Endodermal cell (in vitro differentiated cells): Measurements from ENCODE around the gene SMIM21. TPM values are rescaled to one million over a fixed set of nuclear protein-coding genes. Genes with fewer than 3 reads are reported as not detected.
A peak's percentile ranks its signal among the peaks of the same experiment; 100 is the strongest.

Experiments
- DNase-seq: peaks from one replicate; pipeline ENCODE4 v3.0.0-alpha.2; 2017
- H3K27ac ChIP-seq: 2 replicates; pipeline ENCODE4 v1.5.1; 2013; ENCODE audit warnings: mild to moderate bottlenecking, low read depth, low read length, moderate library complexity
- H3K27me3 ChIP-seq: 2 replicates; pipeline ENCODE4 v1.6.1; 2013; ENCODE audit warnings: mild to moderate bottlenecking, low read length, moderate library complexity; ENCODE audit not compliant: insufficient read depth, control insufficient read depth, poor library complexity, severe bottlenecking
- H3K36me3 ChIP-seq: 2 replicates; pipeline ENCODE4 v1.7.0; 2013; ENCODE audit warnings: mild to moderate bottlenecking, low read length, moderate library complexity; ENCODE audit not compliant: control insufficient read depth, insufficient read depth
- H3K4me1 ChIP-seq: one replicate; pipeline ENCODE4 v1.7.0; 2013; ENCODE audit warnings: low read length; ENCODE audit not compliant: control insufficient read depth, insufficient read depth
- H3K4me3 ChIP-seq: 2 replicates; pipeline ENCODE4 v1.5.1; 2013; ENCODE audit warnings: mild to moderate bottlenecking, low read length, moderate library complexity
- H3K9ac ChIP-seq: 2 replicates; pipeline ENCODE4 v1.6.1; 2013; ENCODE audit warnings: mild to moderate bottlenecking, low read length, moderate library complexity; ENCODE audit not compliant: poor library complexity, severe bottlenecking; ENCODE audit errors: extremely low read depth
- H3K9me3 ChIP-seq: 2 replicates; pipeline ENCODE4 v1.6.1; 2013; ENCODE audit warnings: mild to moderate bottlenecking, low read length, moderate library complexity; ENCODE audit not compliant: control insufficient read depth
- H3K27ac Mint-ChIP-seq: 2 replicates; pipeline ENCODE4 v1.8.0; 2020; ENCODE audit warnings: mixed read lengths
- H3K27me3 Mint-ChIP-seq: 2 replicates; pipeline ENCODE4 v1.8.0; 2021; ENCODE audit warnings: mild to moderate bottlenecking, mixed read lengths; ENCODE audit not compliant: insufficient read depth
- H3K36me3 Mint-ChIP-seq: 2 replicates; pipeline ENCODE4 v1.8.0; 2020; ENCODE audit warnings: low read depth, mixed read lengths
- H3K4me1 Mint-ChIP-seq: 2 replicates; pipeline ENCODE4 v1.8.0; 2020; ENCODE audit warnings: mixed read lengths
- H3K4me3 Mint-ChIP-seq: 2 replicates; pipeline ENCODE4 v1.8.0; 2020; ENCODE audit warnings: mild to moderate bottlenecking, moderate library complexity, mixed read lengths
- H3K9me3 Mint-ChIP-seq: 2 replicates; pipeline ENCODE4 v1.8.0; 2020; ENCODE audit warnings: mild to moderate bottlenecking, mixed read lengths
- WGBS, 2 experiments: methylation state at CpG; one replicate each; pipeline versions ENCODE4 v1.1.5 to v1.1.7; 2013; ENCODE audit warnings: missing lambda C conversion rate in 2 of 2, mixed read lengths in 1 of 2; ENCODE audit not compliant: insufficient coverage in 1 of 2, insufficient read length in 1 of 2; 5-methylcytosine and 5-hydroxymethylcytosine counted together
- total RNA-seq, 2 donors: library from RNA; stranded (reverse); fragmentation: NEBNext Ultra II Directional in 1 of 2; extraction: Animal tissue kit (Norgen Biotek cat#: 25700) in 1 of 2; gene quantifications; 2 replicates in 1 of 2; 3 replicates in 1 of 2; pipeline ENCODE4 v1.2.1, GENCODE V29; 2021
- TF ChIP-seq, protein P1 (sequence below): fragments of 200-600 bp; sonication (generic); conservative IDR thresholded peaks from 2 replicates; pipeline ENCODE4 v1.5.0; 2021; ENCODE audit warnings: antibody characterized with exemption, mild to moderate bottlenecking

The SMIM21 gene
- total RNA-seq, 2 donors from 2014 or later = not detected

DNA sequence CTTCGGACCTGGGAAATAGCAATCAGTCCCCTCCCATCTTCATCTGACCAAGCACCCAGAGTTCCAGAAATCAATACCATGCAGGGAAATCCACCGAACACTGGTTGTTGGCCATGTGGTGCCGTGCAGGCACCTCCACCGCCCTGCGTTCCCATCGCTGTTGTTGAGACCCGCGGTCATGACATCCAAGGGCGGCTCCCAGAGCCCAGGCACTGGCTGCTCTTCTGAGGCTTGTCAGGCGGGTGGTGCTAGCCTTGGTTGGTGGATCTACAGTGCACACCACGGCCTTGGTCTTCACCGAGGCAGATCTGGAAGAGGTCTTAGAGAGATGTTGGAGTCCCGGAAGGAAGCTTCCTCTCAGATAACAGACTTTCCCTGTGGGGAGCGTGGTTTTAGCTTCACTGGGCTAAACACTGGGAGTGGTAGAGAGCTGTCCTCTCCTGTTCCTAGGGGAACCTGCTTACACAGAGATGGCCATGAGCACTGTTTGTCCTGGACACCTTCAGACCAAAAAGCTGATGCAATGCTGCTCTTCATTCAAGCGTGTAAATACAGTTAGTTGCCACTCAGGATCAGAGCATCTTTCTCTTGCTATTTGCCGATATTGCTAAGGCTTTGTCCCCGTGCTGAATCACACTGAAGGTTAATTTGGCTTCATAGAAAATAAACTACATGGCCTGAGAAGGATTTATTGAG, 58.3 kb downstream of the SMIM21 start:
- H3K9me3 ChIP-seq = no peaks in the 10 kb centered on the region
- no peaks in the 10 kb centered on the region for H3K27me3 Mint-ChIP-seq
- H3K36me3 Mint-ChIP-seq = no peaks in the 10 kb centered on the region
- H3K9me3 Mint-ChIP-seq = peaks cover 4% of the 10 kb centered on the region
- H3K4me3 ChIP-seq = no peak overlapping the region
- H3K27ac Mint-ChIP-seq = no peak overlapping the region
- no peaks in the 10 kb centered on the region for H3K4me1 ChIP-seq
- H3K4me1 Mint-ChIP-seq = peaks cover 3% of the 10 kb centered on the region
- no peaks in the 10 kb centered on the region for H3K36me3 ChIP-seq
- TF ChIP-seq, protein P1, sequence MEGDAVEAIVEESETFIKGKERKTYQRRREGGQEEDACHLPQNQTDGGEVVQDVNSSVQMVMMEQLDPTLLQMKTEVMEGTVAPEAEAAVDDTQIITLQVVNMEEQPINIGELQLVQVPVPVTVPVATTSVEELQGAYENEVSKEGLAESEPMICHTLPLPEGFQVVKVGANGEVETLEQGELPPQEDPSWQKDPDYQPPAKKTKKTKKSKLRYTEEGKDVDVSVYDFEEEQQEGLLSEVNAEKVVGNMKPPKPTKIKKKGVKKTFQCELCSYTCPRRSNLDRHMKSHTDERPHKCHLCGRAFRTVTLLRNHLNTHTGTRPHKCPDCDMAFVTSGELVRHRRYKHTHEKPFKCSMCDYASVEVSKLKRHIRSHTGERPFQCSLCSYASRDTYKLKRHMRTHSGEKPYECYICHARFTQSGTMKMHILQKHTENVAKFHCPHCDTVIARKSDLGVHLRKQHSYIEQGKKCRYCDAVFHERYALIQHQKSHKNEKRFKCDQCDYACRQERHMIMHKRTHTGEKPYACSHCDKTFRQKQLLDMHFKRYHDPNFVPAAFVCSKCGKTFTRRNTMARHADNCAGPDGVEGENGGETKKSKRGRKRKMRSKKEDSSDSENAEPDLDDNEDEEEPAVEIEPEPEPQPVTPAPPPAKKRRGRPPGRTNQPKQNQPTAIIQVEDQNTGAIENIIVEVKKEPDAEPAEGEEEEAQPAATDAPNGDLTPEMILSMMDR = no peak
- H3K27ac ChIP-seq = no peak overlapping the region
- no peak for DNase-seq
- 93 to 95% methylated on average over 12 to 17 of the region's 17 CpGs for WGBS, 2 experiments
- H3K27me3 ChIP-seq = no peaks in the 10 kb centered on the region
- H3K4me3 Mint-ChIP-seq = no peak overlapping the region
- H3K9ac ChIP-seq = no peak overlapping the region

DNA sequence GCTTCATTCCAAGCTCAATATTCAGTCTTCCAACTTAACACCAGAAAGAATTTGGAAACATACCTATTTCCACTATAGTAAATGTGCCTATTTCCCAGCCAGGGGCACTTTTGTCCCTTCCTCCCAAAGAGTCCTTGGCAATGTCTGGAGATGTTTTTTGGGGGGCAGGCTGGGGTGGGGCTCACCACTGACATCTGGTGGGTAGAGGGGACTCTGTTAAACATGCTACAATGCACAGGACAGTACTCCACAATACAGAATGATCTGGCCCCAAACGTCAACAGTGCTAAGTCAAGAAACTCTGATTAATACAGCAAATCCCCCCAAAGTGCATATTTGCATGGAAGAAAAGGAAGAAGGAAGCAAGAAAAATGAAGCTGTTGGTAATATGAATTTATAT, 61.7 kb downstream of the SMIM21 start:
- Mint-ChIP-seq H3K9me3 (no peaks in the 10 kb centered on the region), H3K4me1 (peaks cover 3% of the 10 kb centered on the region), H3K27me3 (no peaks in the 10 kb centered on the region), H3K36me3 (no peaks in the 10 kb centered on the region), H3K27ac (no peak overlapping the region), H3K4me3 (no peak overlapping the region)
- DNase-seq = no peak
- TF ChIP-seq, protein P1 = peak; percentile 23
- Histone ChIP-seq H3K27me3 (no peaks in the 10 kb centered on the region), H3K36me3 (no peaks in the 10 kb centered on the region), H3K4me1 (no peaks in the 10 kb centered on the region), H3K4me3 (no peak overlapping the region), H3K27ac (no peak overlapping the region), H3K9me3 (no peaks in the 10 kb centered on the region), H3K9ac (no peak overlapping the region)
- 75% methylated on average over 1 of the region's 1 CpG; no CpG with 5 or more reads in 1 of the 2 experiments for WGBS, 2 experiments

GRCh38 chr18:75365254-75365629, 62.3 kb downstream of the SMIM21 start:
- Histone ChIP-seq H3K27ac (no peak overlapping the region), H3K36me3 (no peaks in the 10 kb centered on the region), H3K4me3 (no peak overlapping the region), H3K9ac (no peak overlapping the region), H3K27me3 (no peaks in the 10 kb centered on the region), H3K9me3 (no peaks in the 10 kb centered on the region), H3K4me1 (no peaks in the 10 kb centered on the region)
- Mint-ChIP-seq H3K4me3 (no peak overlapping the region), H3K36me3 (no peaks in the 10 kb centered on the region), H3K9me3 (no peaks in the 10 kb centered on the region), H3K27ac (no peak overlapping the region), H3K4me1 (peaks cover 3% of the 10 kb centered on the region), H3K27me3 (no peaks in the 10 kb centered on the region)
- TF ChIP-seq, protein P1 = no peak
- DNase-seq = no peak
- 82 to 87% methylated on average over 4 to 7 of the region's 7 CpGs for WGBS, 2 experiments
